SK-N-MC (cell line): Measurements from ENCODE around the gene SLC23A1.
"Not testable (repeated sequence)": the region's sequence is repeated elsewhere in the genome, so short reads cannot be mapped to it uniquely, and the experiment has no call there.

Source experiments
- DNase-seq: peaks from one replicate; pipeline ENCODE4 v3.0.0-alpha.2; 2011; ENCODE audit warnings: low read depth, low spot score
- H3K27ac ChIP-seq: fragments of 200-600 bp; sonication (generic); 2 replicates; pipeline ENCODE4 v1.5.1; 2016; ENCODE audit warnings: mixed run types
- H3K36me3 ChIP-seq: fragments of 200-600 bp; sonication (generic); 2 replicates; pipeline ENCODE4 v1.6.1; 2017; ENCODE audit warnings: antibody characterized with exemption, low read length, mixed read lengths; ENCODE audit not compliant: insufficient read depth
- H3K4me3 ChIP-seq: fragments of 200-600 bp; sonication (generic); 2 replicates; pipeline ENCODE4 v1.5.1; 2016
- H3K9ac ChIP-seq: fragments of 200-600 bp; sonication (generic); 2 replicates; pipeline ENCODE4 v1.8.0; 2017; ENCODE audit warnings: mixed run types, mixed read lengths; ENCODE audit not compliant: insufficient read length
- H3K9me3 ChIP-seq: fragments of 200-600 bp; sonication (generic); 2 replicates; pipeline ENCODE4 v1.6.1; 2017; ENCODE audit warnings: low read depth, mild to moderate bottlenecking, antibody characterized with exemption, low read length, moderate library complexity, mixed read lengths
- EZH2 ChIP-seq: fragments of 200-600 bp; sonication (generic); IDR thresholded peaks from one replicate; pipeline ENCODE4 v1.6.1; 2017; ENCODE audit warnings: antibody characterized with exemption
- FOXP2 ChIP-seq: optimal IDR thresholded peaks from 2 replicates; pipeline ENCODE3; 2011; ENCODE audit warnings: mild to moderate bottlenecking, moderate library complexity; ENCODE audit not compliant: insufficient read depth; ENCODE audit errors: extremely low read length, control extremely low read depth
- POLR2AphosphoS5 ChIP-seq: IDR thresholded peaks from 2 replicates; pipeline ENCODE4 v1.6.1; 2012; ENCODE audit warnings: mild to moderate bottlenecking, low read depth, low read length, borderline replicate concordance

Gene SLC23A1

DNA sequence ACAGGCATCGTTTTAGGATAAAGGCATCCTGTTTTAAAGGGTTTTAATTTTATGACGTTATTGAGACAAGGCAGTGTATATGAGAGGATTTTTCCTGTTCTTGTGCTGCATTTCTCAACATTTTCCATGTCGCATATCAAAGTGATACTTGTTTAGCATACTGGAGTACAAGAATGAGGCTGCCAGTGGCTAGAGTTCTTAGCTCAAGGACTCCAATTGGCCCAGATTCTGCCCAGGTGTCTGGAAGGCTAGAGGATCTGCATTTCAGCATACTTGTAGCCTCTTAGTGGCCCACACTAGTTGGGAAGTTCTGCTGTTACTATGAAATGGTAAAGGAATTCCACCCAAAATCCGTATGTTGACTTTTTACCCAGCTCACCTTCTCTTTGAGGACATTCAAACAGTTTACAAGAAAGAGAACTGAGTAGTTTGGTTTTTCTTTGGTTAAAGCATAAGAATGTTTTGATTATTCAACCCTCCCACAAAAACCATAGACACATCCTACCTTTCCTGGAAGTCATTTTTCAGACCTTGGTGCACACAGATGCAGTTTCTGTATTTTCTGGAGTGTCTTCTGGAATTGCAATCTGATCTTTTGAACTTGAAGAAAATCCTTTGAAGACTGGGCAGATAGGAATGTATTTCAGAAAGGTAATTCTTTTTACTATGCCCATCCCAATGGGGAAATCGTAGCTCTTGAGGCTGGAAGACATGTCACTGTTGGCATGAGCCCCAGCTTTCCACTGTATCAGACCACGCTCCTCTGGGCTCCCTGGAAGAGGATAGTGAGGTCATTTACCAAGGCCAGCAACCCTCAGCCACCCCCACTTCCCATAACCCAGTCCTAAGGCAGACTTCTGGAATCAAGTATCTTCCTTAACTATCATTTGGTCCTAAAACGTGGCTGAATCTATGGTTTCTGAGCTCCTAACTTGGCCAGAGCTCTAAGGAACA lies 11.3 kb downstream of the SLC23A1 start:
- peaks cover 38% of the 10 kb centered on the region for H3K36me3 ChIP-seq
- no peak overlapping the region for H3K27ac ChIP-seq
- H3K9me3 ChIP-seq = no peaks in the 10 kb centered on the region
- H3K9ac ChIP-seq = no peak overlapping the region
- DNase-seq = no peak
- no peak overlapping the region for H3K4me3 ChIP-seq
- TF ChIP-seq FOXP2 = no peak
- TF ChIP-seq EZH2 = no peak
- TF ChIP-seq POLR2AphosphoS5 = no peak

DNA sequence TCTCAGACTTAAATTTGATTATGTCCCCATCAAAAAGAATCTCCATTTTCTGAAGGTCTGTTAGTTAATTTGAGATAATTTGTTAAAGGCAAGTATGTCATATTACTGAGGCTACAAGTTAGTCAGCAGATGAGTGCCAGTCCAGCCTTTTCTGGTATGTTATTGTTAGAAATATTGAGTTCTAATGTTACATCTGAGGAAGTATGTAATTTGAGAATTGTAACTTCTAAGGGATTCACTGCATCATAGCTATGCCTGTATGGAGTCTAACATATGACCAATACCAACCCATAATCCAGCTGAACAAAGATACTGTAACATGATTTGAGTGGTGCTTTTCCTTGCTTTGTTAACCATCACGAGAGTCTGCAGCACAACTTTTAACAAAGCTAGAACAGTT lies 13.9 kb downstream of the SLC23A1 start:
- Histone ChIP-seq H3K27ac (no peak overlapping the region), H3K4me3 (no peak overlapping the region), H3K9me3 (no peaks in the 10 kb centered on the region), H3K9ac (no peak overlapping the region), H3K36me3 (peaks cover 60% of the 10 kb centered on the region)
- no peak for DNase-seq
- TF ChIP-seq EZH2 = no peak
- TF ChIP-seq POLR2AphosphoS5 = no peak
- no peak for TF ChIP-seq FOXP2

DNA sequence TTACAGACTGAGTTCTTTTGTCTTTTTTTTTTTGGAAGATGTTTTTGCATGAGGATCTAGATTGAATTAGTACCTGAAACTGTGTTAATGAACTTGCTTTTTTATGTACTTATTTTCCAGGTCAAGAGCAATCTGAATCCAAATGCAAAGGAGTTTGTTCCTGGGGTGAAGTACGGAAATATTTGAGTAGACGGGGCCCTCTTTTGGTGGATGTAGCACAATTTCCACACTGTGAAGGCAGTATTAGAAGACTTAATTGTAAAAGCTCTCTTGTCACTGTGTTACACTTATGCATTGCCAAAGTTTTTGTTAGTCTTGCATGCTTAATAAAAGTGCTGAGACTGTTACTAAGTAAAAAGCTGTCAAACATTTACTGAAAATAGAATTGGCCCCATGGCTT lies 14.5 kb downstream of the SLC23A1 start:
- Histone ChIP-seq H3K4me3 (no peak overlapping the region), H3K27ac (no peak overlapping the region), H3K9ac (no peak overlapping the region), H3K36me3 (peaks cover 66% of the 10 kb centered on the region), H3K9me3 (no peaks in the 10 kb centered on the region)
- TF ChIP-seq EZH2 (no peak), FOXP2 (no peak), POLR2AphosphoS5 (no peak)
- DNase-seq = no peak

DNA sequence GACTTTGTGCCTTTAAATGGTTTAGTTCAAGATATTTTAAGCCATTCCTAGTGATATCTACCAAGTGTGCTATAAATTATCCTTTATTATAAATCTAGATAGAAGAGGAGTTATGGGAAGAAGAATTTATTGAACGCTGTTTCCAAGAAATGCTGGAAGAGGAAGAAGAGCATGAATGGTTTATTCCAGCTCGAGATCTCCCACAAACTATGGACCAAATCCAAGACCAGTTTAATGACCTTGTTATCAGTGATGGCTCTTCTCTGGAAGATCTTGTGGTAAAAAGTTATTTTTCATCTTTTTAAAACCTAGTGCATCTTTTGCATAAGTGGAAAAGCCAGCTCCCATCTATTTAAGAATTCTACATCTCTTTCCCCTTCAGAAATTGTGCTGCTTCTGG lies 18.6 kb downstream of the SLC23A1 start:
- H3K4me3 ChIP-seq = no peak overlapping the region
- TF ChIP-seq POLR2AphosphoS5 (no peak), EZH2 (no peak), FOXP2 (no peak)
- H3K9me3 ChIP-seq = no peaks in the 10 kb centered on the region
- no peak overlapping the region for H3K9ac ChIP-seq
- peaks cover 57% of the 10 kb centered on the region for H3K36me3 ChIP-seq
- no peak for DNase-seq
- no peak overlapping the region for H3K27ac ChIP-seq

DNA sequence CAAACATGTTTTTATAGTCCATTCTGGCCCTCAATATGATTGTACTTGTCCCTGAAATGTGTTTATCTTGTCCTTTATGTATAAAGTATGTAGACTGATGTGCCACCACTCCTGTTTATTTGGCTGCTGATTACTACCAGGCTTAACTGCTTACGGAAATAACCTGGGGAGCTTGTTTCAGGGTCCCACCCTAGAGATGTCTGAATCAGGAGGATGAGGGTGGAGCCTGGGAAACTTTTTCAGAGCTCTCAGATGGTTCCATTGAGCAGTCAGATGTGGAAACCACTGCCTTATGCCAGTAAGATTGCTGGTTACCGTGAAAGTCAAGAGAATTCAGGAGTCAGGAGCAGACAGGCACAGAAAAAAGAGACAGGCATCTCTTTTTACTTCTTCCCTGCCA lies 19.2 kb downstream of the SLC23A1 start:
- TF ChIP-seq EZH2 (no peak), POLR2AphosphoS5 (no peak), FOXP2 (no peak)
- Histone ChIP-seq H3K27ac (no peak overlapping the region), H3K36me3 (peaks cover 54% of the 10 kb centered on the region), H3K9ac (no peak overlapping the region), H3K9me3 (no peaks in the 10 kb centered on the region), H3K4me3 (no peak overlapping the region)
- DNase-seq = no peak

DNA sequence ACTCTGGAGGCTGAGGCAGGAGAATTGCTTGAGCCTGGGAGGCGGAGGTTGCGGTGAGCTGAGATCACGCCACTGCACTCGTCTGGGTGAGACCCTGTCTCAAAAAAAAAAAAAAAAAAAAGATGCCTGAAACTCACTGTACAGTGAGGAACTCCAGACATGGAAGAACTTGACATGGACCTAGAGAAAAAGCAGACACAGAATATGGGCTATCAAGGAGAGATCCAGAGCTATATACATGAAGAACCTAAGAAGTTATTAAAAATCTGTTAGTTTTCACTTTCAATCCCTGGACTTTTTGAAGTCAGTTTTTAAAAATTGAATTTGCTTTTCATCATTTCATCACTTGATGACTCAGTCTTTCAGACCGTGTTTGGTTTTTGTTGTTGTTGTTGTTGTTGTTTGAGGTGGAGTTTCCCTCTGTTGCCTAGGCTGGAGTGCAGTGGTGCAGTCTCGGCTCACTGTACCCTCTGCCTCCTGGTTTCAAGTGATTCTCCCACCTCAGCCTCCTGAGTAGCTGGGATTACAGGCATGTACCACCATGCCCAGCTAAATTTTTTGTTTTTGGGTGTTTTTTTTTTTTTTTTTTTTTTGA lies 21.2 kb downstream of the SLC23A1 start:
- H3K4me3 ChIP-seq = no peak overlapping the region
- H3K9me3 ChIP-seq = no peaks in the 10 kb centered on the region
- no peak overlapping the region for H3K27ac ChIP-seq
- no peak for DNase-seq
- H3K9ac ChIP-seq = no peak overlapping the region
- TF ChIP-seq POLR2AphosphoS5 (no peak), EZH2 (no peak), FOXP2 (no peak)
- H3K36me3 ChIP-seq = peaks cover 58% of the 10 kb centered on the region

DNA sequence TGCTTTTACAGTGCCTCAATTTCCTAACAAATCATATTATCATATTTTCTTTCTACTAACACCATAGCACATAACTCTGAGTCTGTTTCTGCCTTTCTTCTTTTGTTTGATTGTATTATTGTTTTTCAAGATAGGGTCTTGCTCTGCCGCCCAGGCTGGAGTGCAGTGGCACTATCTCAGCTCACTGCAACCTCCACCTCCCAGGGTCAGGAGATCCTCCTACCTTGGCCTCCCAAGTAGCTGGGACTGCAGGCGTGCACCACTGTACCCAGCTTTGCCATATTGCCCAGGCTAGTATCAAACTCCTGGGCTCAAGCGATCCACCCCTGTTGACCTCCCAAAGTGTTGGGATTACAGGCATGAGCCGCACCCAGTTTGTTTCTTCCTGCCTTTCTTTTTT lies 22.7 kb downstream of the SLC23A1 start:
- H3K9ac ChIP-seq = no peak overlapping the region

DNA sequence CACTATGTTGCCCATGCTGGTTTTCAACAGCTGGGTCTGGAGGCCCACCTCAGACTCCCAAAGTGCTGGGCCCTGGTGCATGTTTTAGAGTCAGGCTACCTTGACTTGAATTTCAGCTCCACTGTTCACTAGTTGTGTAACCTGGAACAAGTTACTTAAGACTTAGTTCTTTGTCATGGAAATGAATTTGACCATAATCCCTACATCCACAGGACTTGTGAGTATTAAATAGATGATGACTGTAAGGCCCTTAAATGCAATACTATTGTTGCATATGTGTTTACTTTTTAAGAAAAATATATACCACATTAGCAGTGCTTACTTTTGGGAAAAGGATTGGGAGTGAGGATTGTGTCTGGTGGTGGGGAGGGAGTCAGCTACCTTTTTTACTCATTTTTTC lies 25.0 kb downstream of the SLC23A1 start:
- H3K9me3 ChIP-seq = no peaks in the 10 kb centered on the region
- DNase-seq = no peak
- H3K4me3 ChIP-seq = no peak overlapping the region
- peaks cover 42% of the 10 kb centered on the region for H3K36me3 ChIP-seq
- no peak overlapping the region for H3K9ac ChIP-seq
- no peak for TF ChIP-seq POLR2AphosphoS5
- TF ChIP-seq FOXP2 = no peak
- TF ChIP-seq EZH2 = no peak
- no peak overlapping the region for H3K27ac ChIP-seq

More for the DNA sequence above, 22.7 kb downstream of the SLC23A1 start:
- H3K36me3 ChIP-seq = peaks cover 44% of the 10 kb centered on the region
- TF ChIP-seq FOXP2 = no peak
- no peak for TF ChIP-seq POLR2AphosphoS5
- no peak for TF ChIP-seq EZH2
- no peak overlapping the region for H3K4me3 ChIP-seq
- no peaks in the 10 kb centered on the region for H3K9me3 ChIP-seq
- no peak for DNase-seq
- H3K27ac ChIP-seq = no peak overlapping the region

DNA sequence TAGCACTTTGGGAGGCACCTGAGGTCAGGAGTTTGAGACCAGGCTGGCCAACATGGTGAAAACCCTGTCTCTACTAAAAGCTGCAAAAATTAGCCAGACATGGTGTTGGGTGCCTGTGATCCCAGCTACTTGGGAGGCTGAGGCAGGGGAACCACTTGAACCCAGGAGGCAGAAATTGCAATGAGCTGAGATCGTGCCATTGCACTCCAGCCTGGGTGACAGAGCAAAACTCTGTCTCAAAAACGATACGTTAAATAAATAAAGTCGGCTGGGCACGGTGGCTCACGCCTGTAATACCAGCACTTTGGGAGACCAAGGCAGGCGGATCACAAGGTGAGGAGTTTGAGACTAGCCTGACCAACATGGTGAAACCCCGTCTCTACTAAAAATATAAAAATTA lies 27.2 kb downstream of the SLC23A1 start:
- H3K36me3 ChIP-seq = peaks cover 60% of the 10 kb centered on the region
- not testable (repeated sequence) for H3K9me3 ChIP-seq, H3K4me3 ChIP-seq, H3K9ac ChIP-seq, DNase-seq, H3K27ac ChIP-seq
